ENCODE data around the gene MGAT4A. TPM values are rescaled to one million over a fixed set of nuclear protein-coding genes. Genes with fewer than 3 reads are reported as not detected.

MGAT4A gene
- total and polyA plus RNA-seq, 2 of the 13 experiments (the other 11 are each of a cell fraction or from before 2014, with no cell fraction given), result 47.2 to 90.9 TPM

DNA sequence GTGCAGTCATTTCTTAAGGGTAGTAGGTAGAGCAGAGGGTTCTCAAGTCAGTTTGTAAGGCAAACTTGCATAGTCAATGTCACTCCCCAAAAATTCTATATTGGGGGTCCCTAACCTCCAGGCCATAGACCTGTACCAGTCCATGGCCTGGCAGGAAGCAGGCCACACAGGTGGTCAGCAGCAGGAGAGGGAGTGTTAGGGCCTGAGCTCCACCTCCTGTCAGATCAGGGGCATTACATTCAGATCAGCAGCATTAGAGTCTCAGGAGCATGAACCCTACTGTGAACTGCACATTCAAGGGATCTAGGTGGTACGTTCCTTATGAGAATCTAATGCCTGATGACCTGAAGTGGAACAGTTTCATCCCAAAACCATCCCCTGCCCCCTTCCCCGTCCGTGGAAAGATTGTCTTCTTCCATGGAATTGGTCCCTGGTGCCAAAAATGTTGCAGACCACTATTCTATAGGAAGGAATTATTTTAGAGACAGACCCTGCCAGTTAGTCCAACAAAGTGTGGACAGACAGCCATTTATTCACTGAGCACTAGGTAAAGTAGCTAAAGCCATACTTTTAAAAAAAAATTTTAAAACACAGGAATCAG lies 129.3 kb downstream of the MGAT4A start (continued):
- TF ChIP-seq SIX4 (CRISPR knock-in tag; IDR thresholded peaks at IDR 0.05), result no peak
- no peak for TF ChIP-seq ZNF30 (CRISPR knock-in tag; IDR thresholded peaks at IDR 0.05)
- TF ChIP-seq, protein P1, sequence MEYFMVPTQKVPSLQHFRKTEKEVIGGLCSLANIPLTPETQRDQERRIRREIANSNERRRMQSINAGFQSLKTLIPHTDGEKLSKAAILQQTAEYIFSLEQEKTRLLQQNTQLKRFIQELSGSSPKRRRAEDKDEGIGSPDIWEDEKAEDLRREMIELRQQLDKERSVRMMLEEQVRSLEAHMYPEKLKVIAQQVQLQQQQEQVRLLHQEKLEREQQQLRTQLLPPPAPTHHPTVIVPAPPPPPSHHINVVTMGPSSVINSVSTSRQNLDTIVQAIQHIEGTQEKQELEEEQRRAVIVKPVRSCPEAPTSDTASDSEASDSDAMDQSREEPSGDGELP (IDR thresholded peaks at IDR 0.05; ENCODE audit: borderline replicate concordance, low read depth), result peak; percentile 58; the same call in 1 of the 2 replicates
- peak; percentile 34; the same call in 1 of the 2 replicates for TF ChIP-seq SIN3B (IDR thresholded peaks at IDR 0.05; ENCODE audit: low read length)
- no peak for TF ChIP-seq NFYB (CRISPR knock-in tag; IDR thresholded peaks at IDR 0.05)
- TF ChIP-seq MEIS2 (CRISPR knock-in tag; IDR thresholded peaks at IDR 0.05), result no peak
- TF ChIP-seq, protein P2, sequence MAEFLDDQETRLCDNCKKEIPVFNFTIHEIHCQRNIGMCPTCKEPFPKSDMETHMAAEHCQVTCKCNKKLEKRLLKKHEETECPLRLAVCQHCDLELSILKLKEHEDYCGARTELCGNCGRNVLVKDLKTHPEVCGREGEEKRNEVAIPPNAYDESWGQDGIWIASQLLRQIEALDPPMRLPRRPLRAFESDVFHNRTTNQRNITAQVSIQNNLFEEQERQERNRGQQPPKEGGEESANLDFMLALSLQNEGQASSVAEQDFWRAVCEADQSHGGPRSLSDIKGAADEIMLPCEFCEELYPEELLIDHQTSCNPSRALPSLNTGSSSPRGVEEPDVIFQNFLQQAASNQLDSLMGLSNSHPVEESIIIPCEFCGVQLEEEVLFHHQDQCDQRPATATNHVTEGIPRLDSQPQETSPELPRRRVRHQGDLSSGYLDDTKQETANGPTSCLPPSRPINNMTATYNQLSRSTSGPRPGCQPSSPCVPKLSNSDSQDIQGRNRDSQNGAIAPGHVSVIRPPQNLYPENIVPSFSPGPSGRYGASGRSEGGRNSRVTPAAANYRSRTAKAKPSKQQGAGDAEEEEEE (CRISPR knock-in tag; IDR thresholded peaks at IDR 0.05; ENCODE audit: borderline replicate concordance), result no peak
- TF ChIP-seq ONECUT2 (CRISPR knock-in tag; IDR thresholded peaks at IDR 0.05), result no peak
- no peak for TF ChIP-seq REL (CRISPR knock-in tag; conservative IDR thresholded peaks at IDR 0.05)
- no peak for TF ChIP-seq ZNF781 (CRISPR knock-in tag; IDR thresholded peaks at IDR 0.05; ENCODE audit: borderline replicate concordance, not compliant biosample characterization)
- TF ChIP-seq SKI (IDR thresholded peaks at IDR 0.05; ENCODE audit: partially characterized antibody), result no peak
- no peak for TF ChIP-seq ZBTB1 (CRISPR knock-in tag; IDR thresholded peaks at IDR 0.05; ENCODE audit: borderline replicate concordance)
- TF ChIP-seq ZNF570 (CRISPR knock-in tag; IDR thresholded peaks at IDR 0.05; ENCODE audit: borderline replicate concordance), result no peak
- TF ChIP-seq, protein P3, sequence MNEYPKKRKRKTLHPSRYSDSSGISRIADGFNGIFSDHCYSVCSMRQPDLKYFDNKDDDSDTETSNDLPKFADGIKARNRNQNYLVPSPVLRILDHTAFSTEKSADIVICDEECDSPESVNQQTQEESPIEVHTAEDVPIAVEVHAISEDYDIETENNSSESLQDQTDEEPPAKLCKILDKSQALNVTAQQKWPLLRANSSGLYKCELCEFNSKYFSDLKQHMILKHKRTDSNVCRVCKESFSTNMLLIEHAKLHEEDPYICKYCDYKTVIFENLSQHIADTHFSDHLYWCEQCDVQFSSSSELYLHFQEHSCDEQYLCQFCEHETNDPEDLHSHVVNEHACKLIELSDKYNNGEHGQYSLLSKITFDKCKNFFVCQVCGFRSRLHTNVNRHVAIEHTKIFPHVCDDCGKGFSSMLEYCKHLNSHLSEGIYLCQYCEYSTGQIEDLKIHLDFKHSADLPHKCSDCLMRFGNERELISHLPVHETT (CRISPR knock-in tag; conservative IDR thresholded peaks at IDR 0.05), result no peak
- peak; percentile 48; the same call in 1 of the 2 replicates for TF ChIP-seq GATAD1 (CRISPR knock-in tag; IDR thresholded peaks at IDR 0.05)
- TF ChIP-seq ZNF550 (CRISPR knock-in tag; IDR thresholded peaks at IDR 0.05; ENCODE audit: borderline replicate concordance), result no peak
- no peak for TF ChIP-seq HOXA9 (CRISPR knock-in tag; IDR thresholded peaks at IDR 0.05; ENCODE audit: borderline replicate concordance)
- TF ChIP-seq ZKSCAN5 (CRISPR knock-in tag; IDR thresholded peaks at IDR 0.05), result no peak
- no peak for TF ChIP-seq MAZ (IDR thresholded peaks at IDR 0.05; ENCODE audit: borderline replicate concordance, low read depth, low read length)
- TF ChIP-seq MAZ (CRISPR knock-in tag; IDR thresholded peaks at IDR 0.05; ENCODE audit: low read depth), result no peak
- TF ChIP-seq DNMT3B (CRISPR knock-in tag; conservative IDR thresholded peaks at IDR 0.05), result no peak
